ENCODE measurements around the gene DENND1A. TPM values are rescaled to one million over a fixed set of nuclear protein-coding genes. Genes with fewer than 3 reads are reported as not detected.

DENND1A gene
- total and polyA plus RNA-seq, 7 donors = 12.8 to 33.2 (median 19.2) TPM

GRCh38 chr9:123564652-123565051 lies 365.3 kb downstream of the DENND1A start:
- Histone ChIP-seq H3K36me3 (no peaks in the 10 kb centered on the region), H3K27ac (no peak overlapping the region), H3K4me1 (peaks cover 0 to 16% (median 11%) of the 10 kb centered on the region in 4 donors), H3K27me3 (no peaks in the 10 kb centered on the region), H3K4me3 (no peak overlapping the region), H3K9me3 (no peaks in the 10 kb centered on the region)
- intact Hi-C loops (cut with DNase I) = no loop called here
- TF ChIP-seq EP300 (IDR thresholded peaks at IDR 0.05) (no peak), CTCF (IDR thresholded peaks at IDR 0.05) (no peak), POLR2AphosphoS5 (IDR thresholded peaks at IDR 0.05) (no peak), POLR2A (IDR thresholded peaks at IDR 0.05) (no peak)
- WGBS, 2 donors = 87 to 92% methylated on average over 1 of the region's 1 CpG
- no peak for DNase-seq

GRCh38 chr9:123562844-123563346 lies 367.0 kb downstream of the DENND1A start:
- WGBS, 2 donors = 75 to 86% methylated on average over 6 of the region's 6 CpGs
- intact Hi-C loops (cut with DNase I) = no loop called here
- Histone ChIP-seq H3K27me3 (no peaks in the 10 kb centered on the region), H3K4me3 (no peak overlapping the region), H3K27ac (no peak overlapping the region), H3K9me3 (no peaks in the 10 kb centered on the region), H3K36me3 (no peaks in the 10 kb centered on the region), H3K4me1 (no peaks in the 10 kb centered on the region)
- no peak for TF ChIP-seq POLR2AphosphoS5 (IDR thresholded peaks at IDR 0.05)
- no peak for TF ChIP-seq EP300 (IDR thresholded peaks at IDR 0.05)
- TF ChIP-seq POLR2A (IDR thresholded peaks at IDR 0.05) = no peak
- no peak for TF ChIP-seq CTCF (IDR thresholded peaks at IDR 0.05)
- DNase-seq = peak; percentile 78

GRCh38 chr9:123561046-123561445 lies 368.9 kb downstream of the DENND1A start:
- Histone ChIP-seq H3K27ac (no peak overlapping the region), H3K27me3 (no peaks in the 10 kb centered on the region), H3K36me3 (peaks cover 9 to 16% (median 13%) of the 10 kb centered on the region in 4 donors), H3K4me3 (no peak overlapping the region), H3K4me1 (no peaks in the 10 kb centered on the region), H3K9me3 (no peaks in the 10 kb centered on the region)
- intact Hi-C loops (cut with DNase I) = no loop called here
- TF ChIP-seq CTCF (IDR thresholded peaks at IDR 0.05) (no peak), POLR2AphosphoS5 (IDR thresholded peaks at IDR 0.05) (no peak), POLR2A (IDR thresholded peaks at IDR 0.05) (no peak), EP300 (IDR thresholded peaks at IDR 0.05) (no peak)
- no peak for DNase-seq
- 89 to 96% methylated on average over 6 of the region's 6 CpGs for WGBS, 2 donors

- TF ChIP-seq POLR2A (IDR thresholded peaks at IDR 0.05) = no peak
- no peak for TF ChIP-seq POLR2AphosphoS5 (IDR thresholded peaks at IDR 0.05)
- TF ChIP-seq EP300 (IDR thresholded peaks at IDR 0.05) = no peak
- no peak for TF ChIP-seq CTCF (IDR thresholded peaks at IDR 0.05)
- intact Hi-C loops (cut with DNase I) = no loop called here
- 92 to 95% methylated on average over 22 of the region's 22 CpGs for WGBS, 2 donors
Observed at GRCh38 chr9:123556464-123557435, 373.2 kb downstream of the DENND1A start.

More at GRCh38 chr9:123556464-123557435, 373.2 kb downstream of the DENND1A start:
- Histone ChIP-seq H3K27me3 (no peaks in the 10 kb centered on the region), H3K4me3 (no peak overlapping the region), H3K36me3 (peaks cover 9 to 24% (median 14%) of the 10 kb centered on the region in 4 donors), H3K9me3 (no peaks in the 10 kb centered on the region), H3K27ac (no peak overlapping the region), H3K4me1 (no peaks in the 10 kb centered on the region)
- DNase-seq = no peak
